GM21723 (cell line): ENCODE results near the gene PML.
A peak's percentile ranks its signal among the peaks of the same experiment; 100 is the strongest.

Experiments
- ATAC-seq: cut with Tn5 transposase; IDR thresholded peaks from one replicate; pipeline ENCODE4 v1.9.1; 2021; ENCODE audit warnings: mild to moderate bottlenecking, moderate library complexity; ENCODE audit not compliant: unreplicated experiment

PML gene

DNA sequence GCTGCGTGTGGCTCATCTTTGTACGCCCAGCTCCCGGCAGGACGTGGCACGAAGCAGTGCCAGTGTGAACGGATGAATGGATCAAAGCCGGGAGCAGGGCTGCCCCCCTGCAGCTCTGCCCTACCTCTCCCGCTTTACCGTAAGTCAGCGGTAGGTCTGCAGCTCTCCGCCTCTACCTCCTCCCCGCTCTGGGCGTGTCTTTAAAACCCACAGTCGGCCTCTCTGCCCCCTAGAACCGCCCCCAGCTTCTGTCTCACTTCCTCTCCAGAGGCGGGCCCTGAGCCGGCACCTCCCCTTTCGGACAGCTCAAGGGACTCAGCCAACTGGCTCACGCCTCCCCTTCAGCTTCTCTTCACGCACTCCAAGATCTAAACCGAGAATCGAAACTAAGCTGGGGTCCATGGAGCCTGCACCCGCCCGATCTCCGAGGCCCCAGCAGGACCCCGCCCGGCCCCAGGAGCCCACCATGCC, at the start of gene PML:
TSS of gene PML (plus strand) at position 304 of the 471 bp plus-strand sequence. CDS start at position 401, 97 bp downstream.
- ATAC-seq, result peak; percentile 71

GRCh38 chr15:73945130-73945508, 49.4 kb upstream of the PML start:
- no peak for ATAC-seq

GRCh38 chr15:73946046-73946721, 48.3 kb upstream of the PML start:
- no peak for ATAC-seq

DNA sequence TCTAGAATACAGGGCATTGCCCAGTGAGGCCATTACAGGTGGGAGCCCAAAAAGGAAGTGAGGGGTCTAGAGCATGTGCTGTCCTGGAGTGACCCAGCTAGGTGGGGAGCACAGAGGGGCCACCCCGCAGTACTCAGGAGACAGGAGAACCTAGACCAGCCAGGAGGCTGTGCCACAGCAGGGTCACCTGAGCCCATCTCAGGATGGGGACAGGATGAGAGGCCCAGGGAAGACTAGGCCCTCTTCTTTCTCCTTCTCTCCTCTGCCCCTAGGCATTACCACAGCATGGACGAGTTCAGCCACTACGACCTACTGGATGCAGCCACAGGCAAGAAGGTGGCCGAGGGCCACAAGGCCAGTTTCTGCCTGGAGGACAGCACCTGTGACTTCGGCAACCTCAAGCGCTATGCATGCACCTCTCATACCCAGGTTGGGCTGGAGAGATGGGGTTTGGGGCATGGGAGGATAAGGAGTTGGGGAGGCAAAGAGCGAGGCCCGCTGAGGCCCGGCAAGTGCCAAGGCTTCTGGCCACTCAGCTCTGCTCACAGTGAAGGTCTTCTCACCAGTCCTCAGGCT, 47.6 kb upstream of the PML start:
- ATAC-seq, result no peak

- no peak for ATAC-seq
Measured at GRCh38 chr15:73947651-73948050, 46.9 kb upstream of the PML start.

GRCh38 chr15:73948396-73948795, 46.1 kb upstream of the PML start:
- no peak for ATAC-seq

DNA sequence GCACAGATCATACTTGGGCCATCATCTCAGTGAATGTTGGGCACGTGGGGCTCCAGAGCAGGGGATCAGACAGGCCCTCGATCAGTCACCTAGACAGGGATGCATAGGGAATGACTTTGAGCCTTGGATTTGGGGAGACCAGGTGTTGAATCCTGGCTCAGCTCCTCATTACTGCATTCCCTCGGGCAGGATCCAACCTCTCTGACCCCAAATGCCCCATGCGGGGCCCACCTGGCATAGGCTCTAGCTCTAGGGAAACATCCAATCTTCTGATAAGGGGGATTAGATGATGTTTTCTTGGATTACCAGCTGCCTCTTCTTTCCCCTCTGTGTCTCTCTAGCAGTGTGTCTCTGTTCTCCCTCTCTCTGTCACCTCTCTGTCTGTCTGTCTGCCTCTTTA, 45.5 kb upstream of the PML start:
- ATAC-seq, result no peak

DNA sequence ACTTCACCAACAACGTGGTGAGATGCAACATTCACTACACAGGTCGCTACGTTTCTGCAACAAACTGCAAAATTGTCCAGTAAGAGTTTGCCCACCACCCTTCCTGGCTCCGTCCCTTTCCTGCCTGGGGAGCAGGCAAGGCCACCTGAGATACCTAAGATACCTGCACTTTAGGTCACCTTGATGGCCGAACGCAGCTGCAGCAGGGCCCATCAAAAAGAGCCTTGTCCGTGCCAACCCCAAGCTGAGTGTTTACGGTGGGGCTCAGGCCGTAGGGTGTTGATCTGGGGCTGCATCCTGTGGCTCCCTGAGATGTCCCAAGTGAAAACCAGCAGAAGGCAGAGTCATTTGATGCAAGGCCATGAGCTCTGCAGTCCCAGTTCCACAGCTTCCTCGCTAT, 45.0 kb upstream of the PML start:
- ATAC-seq, result no peak

DNA sequence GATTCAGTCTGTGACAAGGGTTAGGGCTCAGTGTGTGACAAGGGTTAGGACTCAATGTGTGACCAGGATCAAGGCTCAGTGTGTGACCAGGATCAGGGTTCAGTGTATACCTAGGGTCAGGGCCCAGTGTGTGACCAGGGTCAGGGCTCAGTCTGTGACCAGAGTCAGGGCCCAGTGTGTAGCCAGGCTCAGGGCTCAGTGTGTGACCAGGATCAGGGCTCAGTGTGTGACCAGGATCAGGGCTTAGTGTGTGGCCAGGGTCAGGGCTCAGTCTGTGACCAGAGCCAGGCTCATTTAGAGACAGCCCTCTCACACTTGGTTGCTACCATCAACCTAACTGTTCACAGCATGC, 44.1 kb upstream of the PML start:
- no peak for ATAC-seq

DNA sequence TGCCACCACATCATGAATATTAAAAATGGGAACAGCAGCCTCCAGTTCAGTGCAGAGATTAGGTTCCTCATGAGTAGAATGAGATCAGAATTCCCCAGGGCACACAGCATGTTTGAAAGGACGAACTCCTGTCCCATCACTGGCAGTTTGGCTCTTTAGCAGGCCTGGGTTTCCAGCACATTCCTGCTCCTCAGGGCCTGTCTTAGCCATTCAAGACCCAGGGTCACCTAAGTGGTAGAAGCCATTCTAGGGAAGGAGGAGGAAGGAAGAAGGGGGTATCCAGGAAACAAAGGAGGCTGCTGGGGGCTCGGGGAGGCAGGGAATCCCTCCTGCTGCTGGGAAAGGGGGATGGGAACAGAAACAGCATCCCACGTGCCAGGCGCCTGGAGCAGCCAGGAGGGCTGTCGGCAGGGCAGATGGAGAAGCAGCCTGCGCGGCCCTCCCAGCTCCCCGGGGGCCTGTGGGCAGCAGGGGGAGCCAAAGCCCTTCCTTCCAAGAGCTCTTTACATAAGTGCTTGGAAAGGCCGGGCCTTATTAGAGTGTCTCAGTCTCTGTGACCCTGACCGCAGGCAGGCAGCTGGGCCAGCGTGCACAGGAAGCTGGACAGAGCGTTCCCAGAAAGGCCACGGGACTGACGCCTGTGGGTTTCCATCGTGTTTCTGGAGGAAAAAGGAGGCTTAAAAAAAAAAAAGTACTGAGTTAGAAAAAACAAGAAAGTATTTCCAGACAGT, 43.5 kb upstream of the PML start:
- ATAC-seq, result peak; percentile 76

DNA sequence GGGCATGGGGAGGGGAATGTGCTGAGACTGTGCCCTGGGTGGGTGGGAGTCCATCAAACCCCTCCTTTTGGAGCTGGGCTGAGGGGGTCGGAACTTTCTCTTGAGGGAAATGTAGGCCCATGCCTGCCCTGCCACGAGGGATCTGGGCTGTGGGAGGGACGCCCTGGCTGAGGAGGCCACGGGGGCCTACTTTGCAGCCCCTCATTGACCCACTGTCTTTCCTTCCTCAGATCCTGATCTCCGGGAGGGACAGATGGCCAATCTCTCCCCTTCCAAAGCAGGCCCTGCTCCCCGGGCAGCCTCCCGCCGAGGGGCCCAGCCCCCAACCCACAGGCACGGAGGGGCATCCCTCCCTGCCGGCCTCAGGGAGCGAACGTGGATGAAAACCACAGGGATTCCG, 42.9 kb upstream of the PML start:
- ATAC-seq, result no peak

DNA sequence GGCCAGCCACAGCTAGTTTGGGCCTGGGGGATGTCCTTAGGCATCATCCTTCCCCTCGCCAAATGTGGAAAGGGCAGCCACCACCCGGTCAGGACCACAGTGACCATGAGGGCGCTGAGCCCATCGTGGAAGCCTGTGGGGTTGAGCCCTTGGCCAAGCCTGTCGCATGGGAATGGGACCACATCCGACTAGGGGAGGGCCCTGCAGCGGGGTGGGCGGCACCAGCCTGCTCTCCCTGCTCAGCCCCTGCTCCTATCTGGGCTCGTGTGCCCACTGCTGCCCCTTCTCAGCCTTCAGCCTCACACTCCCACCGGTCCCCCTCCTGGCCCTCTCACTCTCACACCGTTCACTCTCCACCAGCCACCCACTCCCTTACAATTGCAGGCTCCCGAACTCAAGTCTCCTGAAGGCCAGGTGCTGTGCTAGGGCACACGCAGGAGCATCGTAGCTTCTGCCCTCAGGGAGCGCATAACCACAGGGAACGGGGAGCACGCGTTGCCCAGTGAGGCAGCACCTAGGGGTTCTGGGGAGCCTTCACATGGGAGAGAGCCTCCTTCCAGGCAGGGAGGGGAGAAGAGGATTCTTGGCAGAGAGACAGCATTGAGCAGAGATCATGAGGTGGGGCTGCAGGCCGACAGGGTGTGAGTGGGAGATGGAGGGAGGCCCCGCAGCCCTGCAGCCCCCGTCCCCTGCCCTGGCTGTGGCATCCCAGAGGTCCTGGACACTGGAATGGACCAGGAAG, 42.2 kb upstream of the PML start:
- no peak for ATAC-seq

DNA sequence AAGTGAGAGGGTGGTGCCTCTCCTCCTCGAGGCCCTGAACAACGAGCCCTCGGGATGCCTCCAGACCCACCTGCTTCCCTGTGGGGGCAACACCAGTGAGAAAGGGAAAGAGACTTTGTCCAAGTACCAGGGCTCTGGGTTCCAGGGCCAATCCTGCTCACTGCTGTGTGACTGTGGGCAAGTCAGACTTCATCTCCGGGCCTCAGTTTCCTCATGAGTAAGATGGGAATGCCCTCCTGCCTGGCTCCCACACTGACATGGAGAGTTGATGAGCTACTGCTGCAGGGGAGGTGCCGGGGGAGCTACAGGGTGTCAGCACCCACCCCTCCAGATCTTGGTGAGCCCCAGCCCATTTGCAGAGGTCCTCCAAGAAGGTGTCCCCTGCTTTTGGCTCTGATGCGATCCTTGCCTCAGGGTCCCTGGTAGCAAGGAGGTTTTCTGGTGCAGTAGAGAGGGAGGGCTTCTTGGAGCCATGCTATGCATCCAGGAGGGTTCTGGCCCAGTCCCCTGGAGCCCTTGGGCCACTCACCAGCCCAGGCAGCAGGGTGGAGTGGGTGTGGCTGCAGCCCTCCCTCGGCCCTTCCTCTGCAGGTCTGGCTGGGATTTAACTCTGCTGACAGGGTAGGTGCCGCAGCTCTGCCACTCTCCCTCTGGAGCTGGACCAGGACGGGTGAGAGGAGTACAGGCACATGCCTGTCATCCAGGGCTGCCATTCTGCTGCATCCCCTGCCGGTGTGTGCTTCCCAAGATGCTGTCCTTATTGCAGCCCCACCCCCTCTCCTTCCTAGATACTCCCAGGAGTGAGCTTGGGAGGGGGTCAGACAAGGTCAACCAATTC, 41.4 kb upstream of the PML start:
- ATAC-seq, result no peak

DNA sequence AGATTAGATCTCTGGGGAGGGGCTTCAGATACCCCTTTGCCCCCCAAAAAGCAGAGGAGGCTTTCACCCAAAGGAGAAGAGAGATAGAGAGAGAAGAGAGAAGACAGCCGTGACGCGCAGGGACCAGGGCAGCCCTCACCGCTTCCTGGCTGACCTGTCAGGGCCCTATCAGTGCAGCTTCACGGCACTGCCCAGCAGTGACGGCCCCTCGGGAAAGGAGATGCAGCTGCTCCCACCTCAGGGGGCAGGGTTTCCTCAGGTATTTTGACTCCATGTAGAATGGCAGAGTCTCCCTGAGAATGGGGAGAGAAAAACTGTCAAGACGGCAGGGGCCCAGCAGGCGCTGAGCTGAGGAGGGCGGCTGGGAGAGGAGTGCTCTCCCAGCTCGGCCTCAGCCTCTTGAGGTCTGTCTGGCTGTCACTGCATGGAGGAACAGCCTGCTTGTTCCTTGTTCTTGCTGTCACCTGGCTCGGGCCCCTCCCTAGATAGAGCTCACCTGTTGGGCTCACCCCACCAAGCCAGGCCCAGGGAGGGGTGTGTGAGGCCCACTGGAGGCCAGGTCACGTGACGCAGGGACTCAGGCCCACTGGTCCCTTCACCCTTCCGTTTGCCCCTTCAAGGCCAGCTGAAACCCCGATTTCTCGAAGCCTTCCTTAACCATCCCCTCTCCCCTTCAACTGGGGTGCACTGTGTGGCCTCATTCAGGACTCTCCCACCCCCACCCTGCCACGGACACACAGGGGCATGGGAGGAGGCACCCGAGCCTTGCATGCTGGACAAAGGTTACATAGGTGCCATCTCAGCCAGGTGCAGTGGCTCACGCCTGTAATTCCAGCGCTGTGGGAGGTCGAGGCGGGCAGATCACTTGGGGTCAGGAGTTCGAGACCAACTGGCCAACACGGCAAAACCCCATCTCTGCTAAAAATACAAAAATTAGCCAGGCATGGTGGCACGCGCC, 40.0 kb upstream of the PML start:
- ATAC-seq, result no peak

DNA sequence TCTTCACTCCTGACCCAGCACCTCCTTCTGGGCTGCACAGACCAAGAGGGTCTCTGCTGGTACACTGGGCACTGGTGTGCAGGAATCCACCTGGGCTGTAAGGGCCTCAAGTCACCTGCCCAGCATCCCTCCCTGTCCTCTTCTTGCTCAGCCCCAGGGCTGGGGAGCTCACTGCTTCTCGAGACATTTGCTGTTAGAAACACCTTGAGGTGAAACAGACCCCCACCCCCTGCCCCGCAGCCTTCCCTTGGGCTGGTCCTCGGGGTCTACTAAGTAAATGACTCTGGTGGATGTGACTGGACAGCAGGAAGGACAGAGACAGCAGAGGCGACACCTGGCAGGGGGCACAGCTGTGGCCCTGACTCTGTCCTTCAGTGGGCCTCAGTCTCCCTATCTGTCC, 39.2 kb upstream of the PML start:
- ATAC-seq, result no peak

DNA sequence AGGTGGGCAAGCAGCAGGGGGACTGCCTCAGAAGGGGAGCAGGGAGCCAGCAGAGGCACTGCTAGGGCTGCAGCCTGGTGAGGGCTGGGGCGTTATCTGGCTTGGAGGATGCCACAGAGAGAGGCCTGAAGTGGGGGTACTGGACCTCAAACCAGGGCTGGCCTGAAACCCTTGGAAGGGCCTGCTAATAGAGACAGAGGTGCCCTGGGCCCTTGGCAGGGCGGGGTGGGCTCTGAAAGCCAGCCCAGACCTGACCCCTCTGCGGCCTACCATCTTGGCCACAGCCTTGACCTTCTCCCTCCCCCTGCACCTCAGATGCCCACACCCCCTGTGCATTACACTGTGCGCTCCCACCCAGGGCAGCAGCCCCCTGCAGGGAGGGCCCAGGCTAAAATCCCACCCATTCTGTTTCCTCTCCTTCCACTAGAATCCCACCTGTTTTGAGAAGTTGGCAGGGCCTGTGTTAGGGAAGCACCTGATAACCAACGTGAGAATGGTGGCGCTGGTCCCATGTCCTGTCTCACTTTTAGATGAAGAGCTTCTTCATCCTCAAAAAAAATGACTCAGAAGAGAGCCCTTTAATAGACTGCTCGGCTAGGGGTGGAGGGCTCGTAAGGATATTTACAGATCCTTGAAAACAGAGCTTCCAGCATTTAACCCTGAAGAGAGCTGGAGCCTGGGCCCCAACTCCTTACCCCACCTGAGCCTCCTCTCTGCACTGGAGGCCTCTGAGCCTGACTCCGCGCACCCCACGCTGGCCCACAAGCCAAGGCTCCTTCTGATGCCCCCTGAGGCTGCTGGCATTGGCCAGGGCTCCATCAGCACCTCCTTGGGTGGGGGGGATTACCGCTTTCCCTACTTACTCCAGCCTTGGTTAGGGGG, 38.4 kb upstream of the PML start:
- ATAC-seq, result no peak

DNA sequence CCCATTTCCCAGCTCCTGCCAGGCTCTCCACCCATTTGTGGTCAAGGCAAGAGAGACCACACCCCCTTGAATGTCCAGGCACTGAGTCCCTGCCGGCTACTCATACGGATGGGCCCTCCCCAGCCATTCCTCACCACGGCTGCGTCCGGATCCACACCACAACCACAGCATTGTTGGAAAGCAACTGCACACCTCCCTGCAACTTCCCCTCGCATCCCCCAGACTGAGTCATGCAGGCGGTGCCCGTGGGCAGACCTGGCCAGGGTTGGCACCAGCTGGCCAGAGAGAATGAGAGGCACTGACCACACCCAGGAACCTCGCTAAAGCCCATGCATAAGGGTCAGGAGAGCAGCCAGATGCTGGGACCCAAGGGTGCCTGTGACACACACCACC, 37.8 kb upstream of the PML start:
- ATAC-seq, result no peak

- no peak for ATAC-seq
Measured at GRCh38 chr15:73957276-73957675, 37.2 kb upstream of the PML start.

DNA sequence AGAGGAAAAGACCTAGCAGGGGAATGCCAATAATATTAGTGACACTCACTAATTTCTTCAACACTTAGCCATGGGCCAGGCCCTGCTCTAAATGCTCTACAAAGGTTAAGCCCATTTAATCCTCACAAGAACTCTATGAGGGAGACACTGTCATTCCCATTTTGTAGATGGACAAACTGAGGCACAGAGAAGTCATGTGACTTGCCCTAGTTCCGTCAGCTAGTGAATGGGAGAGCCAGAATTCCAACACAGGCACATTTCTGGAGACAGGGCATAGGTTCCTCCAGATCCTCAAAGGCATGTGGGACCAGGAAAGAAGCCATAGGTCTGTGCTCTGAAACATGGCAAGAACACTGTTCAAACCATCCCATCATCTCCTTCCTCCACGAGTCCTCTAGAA, 36.7 kb upstream of the PML start:
- ATAC-seq, result no peak
